OCI-LY1 (cell line): ENCODE data around the gene ALDH16A1.

ENCODE experiments used
- EZH2 ChIP-seq: fragments of 200-600 bp; sonication (generic), shearing (Covaris generic); IDR thresholded peaks from 2 replicates; pipeline ENCODE4 v1.8.0; 2017; ENCODE audit warnings: borderline replicate concordance, mixed run types, mild to moderate bottlenecking, antibody characterized with exemption, low read length, moderate library complexity, mixed read lengths
- TF ChIP-seq, protein P1 (sequence below): fragments of 200-600 bp; sonication (generic), shearing (Covaris generic); IDR thresholded peaks from 2 replicates; pipeline ENCODE4 v1.5.1; 2017; ENCODE audit warnings: mild to moderate bottlenecking, antibody characterized with exemption, low read length, moderate library complexity, mixed read lengths

DNA sequence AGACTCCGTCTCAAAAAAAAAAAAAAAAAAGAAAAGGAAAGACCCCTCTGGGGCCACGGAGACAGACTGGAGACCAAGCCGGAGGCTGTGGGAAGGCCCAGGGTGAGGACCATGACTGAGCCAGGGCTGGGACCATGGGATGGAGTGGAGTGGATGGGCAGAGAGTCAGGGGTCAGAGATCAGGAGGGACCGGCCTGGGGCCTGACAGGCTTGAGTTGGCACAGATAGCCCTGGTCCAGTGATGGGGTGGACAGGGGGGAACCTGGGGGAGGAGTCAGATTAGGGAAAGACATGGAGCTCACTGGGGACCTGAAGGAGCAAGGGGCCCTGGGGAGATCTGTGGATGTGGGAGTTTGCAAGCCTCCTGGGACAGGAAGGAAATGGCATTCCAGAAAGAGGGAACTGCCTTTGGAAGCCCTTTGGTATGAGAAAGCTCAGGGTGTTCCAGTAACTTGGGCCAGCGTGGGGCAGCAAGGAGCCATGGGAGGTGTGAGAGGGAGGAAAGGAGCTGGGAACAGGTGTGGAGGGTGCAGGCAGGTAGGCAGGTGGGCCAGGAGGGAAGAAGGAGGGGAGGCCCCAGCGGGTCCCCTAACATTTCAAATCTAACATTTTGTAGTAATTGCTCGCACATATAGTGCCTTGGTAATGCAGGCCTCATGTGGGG lies 28.1 kb downstream of the ALDH16A1 start:
- no peak for TF ChIP-seq EZH2
- TF ChIP-seq, protein P1, sequence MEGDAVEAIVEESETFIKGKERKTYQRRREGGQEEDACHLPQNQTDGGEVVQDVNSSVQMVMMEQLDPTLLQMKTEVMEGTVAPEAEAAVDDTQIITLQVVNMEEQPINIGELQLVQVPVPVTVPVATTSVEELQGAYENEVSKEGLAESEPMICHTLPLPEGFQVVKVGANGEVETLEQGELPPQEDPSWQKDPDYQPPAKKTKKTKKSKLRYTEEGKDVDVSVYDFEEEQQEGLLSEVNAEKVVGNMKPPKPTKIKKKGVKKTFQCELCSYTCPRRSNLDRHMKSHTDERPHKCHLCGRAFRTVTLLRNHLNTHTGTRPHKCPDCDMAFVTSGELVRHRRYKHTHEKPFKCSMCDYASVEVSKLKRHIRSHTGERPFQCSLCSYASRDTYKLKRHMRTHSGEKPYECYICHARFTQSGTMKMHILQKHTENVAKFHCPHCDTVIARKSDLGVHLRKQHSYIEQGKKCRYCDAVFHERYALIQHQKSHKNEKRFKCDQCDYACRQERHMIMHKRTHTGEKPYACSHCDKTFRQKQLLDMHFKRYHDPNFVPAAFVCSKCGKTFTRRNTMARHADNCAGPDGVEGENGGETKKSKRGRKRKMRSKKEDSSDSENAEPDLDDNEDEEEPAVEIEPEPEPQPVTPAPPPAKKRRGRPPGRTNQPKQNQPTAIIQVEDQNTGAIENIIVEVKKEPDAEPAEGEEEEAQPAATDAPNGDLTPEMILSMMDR: no peak
